Embryonic facial prominence (tissue), 1 donor: Measurements from ENCODE around the gene RIPPLY2.
"Not testable (repeated sequence)": the region's sequence is repeated elsewhere in the genome, so short reads cannot be mapped to it uniquely, and the experiment has no call there.

ENCODE experiments used
- DNase-seq: peaks from one replicate; pipeline ENCODE4 v3.0.0-alpha.2; 2016; ENCODE audit errors: extremely low spot score

Gene RIPPLY2

DNA sequence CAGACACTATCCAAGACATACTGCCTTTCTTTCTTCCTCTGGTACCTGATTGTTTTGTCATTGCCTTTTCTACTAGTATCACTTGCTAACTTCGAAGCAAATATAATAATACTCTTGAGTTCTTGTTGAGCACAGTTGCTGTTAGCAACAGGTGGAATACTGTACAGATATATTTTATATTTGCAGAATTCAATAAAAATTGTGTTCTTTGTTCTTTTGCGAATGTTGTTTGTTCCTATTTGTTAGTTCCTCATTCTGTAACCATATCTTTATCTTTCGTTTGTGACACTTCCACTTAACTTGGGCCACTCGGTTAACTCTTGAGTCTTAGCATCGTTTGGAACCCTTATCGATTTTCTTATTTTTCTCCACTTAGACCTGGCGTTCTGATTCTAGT lies 7.2 kb downstream of the RIPPLY2 start:
- no peak for DNase-seq

DNA sequence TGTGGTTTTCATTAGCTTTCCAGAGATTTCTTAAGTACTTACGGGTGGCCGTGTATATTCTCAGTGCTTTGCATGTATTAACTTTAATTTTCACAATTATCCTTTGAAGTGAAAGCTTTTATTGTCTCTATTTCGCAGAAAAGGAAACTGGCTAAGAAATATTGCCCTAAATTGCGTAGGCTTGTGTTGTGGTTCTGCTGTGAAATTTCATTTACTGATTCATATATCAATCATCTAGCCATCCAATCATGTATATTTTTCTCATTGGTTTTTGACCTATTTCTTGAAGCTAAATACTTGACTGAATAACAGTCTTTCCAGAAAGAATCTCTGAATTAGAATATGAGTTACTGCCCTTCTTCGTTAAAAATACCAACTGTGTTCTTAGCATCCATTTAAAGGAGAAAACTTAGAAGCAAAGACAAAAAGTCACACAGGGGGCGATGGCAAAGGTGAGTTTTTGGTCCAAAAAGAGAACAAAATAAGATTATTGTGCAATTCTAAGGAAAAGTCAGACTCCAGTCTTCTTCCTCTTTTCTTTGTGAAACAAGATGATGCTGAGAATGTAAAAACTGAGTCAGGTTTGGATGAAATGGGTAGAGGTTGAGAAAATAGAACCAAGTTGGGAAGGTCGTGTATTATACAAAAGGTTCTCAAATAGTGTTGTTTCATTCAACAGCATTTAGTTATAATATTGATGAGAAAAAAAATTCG lies 7.8 kb downstream of the RIPPLY2 start:
- DNase-seq, result no peak

DNA sequence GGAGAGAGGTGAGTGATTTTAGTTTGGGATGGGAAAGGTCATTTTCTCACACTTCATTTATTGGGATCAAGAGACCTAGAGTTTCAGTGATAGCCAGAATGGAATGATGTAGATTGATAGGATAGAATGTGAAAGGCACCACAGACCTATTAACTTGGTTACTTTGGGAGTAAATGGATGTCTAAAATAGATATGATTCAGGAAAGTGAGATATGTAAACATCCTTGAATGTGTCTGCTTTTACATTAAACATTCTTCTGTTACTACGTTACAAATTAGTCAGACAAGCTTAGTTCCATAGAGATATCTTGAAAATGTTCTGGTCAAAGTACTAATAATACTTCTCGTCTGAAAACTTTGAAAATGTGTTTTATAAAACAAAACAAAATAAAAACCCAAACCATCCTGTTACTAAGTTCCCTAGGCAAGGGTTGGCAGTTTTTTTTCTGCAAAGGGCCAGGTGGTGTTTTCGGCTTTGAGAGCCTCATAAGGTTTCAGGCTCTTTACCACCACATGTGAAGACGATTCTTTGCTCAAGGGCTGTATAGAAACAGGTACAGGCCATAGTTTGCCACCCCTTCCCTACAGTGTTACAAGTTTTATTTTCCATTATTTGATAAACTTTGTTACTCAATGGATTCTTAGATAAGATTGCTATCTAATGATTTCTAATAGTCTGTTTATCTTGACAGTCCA lies 9.8 kb downstream of the RIPPLY2 start:
- DNase-seq, result no peak

DNA sequence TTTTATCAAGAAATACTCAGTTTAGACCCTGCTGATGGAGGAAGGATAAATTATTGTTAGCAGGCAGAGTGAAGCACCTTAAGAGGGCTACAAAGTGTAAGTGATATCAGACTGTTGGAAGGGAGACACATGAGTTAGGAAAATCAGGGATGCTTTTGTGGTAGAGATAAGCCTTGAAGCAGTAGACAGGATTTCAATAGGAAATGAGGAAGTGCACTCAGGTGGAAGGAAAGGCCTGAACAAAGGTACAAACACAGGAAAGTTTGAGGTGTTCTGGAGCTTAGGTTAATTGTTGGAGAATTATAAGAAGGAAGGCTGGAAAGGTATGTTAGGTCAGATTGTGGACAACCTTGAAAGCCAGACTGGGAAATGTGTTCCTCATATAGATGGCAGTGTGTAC lies 13.9 kb downstream of the RIPPLY2 start:
- DNase-seq, result no peak

DNA sequence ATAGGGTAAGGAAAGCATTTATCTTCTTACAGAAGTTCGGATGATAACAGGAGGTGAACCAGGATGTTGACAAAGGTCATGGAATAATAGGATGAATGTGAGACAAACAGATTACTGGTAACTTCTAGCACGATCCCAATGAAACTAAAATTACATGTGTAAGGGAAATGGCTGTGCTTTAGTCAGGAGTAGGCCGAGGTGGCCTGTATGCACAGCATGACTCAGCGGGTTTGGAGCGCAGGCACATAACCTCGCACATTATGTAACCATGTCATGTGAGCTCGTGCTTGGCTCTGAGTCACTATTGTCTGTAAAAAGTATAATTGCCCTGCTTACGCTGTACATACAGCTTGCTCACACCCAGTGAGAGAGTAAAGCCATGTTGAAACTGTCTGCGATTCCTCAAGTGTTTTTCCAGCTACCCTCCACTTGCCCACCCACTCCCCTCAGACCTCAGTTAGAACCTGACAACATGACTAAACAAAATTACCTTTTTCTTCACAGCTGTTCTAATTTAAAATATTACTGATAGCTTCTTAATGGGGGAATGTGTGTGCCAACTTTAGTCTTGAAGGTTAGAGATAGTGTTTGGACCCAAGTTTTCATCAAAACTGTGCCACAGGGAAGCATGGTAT lies 14.5 kb downstream of the RIPPLY2 start:
- no peak for DNase-seq

DNA sequence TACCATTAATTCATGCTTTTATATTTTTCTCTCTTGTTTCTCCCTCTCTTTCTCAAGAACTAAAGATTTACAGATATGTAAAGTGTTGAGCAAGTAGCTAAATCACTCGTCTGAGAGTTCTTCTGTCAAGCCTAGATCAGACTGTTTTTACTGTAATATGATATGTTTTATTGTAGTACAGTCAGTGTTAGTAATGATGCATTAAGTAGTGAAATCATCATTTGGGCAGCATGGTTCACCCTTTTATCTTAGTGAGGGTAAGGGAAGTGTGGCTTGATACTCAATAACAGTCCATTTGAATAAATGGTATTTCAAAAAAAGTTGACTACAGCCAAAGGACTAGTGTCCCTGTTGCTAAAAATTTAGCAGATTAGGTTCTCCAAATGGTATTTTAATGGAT lies 15.5 kb downstream of the RIPPLY2 start:
- no peak for DNase-seq

DNA sequence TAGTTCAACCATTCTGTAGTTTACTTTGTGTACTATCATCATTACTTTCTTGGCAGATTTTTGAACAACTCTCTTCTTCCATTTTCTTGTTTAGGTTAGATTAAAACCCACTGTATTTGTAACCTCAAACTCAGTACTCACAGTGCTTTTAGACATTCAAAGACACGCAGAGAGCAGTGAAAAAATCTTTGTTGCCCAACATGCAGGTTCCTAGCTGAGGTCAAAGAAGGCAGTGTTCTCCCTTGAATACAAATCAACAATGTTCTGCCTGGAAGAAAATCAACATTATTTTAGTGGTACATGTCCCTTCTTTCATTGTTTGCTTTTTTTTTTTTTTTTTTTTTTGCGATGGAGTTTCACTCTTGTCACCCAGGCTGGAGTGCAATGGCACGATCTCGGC lies 17.5 kb downstream of the RIPPLY2 start:
- DNase-seq, result no peak

DNA sequence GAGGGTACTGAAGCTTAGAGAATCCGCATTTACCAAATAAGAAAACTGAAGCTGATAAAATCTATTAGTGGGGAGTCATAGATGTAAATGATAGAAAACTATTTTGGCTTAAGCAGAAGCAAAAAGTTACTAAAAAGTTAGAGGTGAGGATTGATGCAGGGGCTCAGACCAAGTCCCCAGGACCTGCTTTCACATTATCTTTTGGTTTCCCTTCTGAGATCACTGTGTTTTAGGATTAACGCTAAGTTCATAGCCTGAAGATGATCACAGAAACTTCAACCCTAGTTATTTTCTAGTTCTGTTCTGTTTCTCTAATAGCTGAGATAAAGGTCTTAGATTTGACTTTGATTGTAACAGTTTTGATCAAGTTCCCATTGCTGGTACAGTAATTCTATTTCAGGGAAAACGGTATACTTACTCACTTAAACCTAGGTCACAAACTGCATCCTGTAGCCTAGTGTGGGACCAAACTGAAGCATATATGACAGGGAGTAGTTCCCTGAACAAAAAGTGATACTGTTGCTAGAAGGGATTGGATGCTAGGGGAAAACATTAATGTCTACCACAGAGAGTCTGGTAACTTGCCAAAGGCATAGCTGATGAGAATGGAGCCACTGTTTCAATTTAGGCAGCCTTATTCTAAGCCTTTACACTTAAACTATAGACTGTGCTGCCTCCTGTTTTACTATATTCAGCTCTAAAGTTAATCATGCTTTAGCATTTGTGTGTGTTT lies 19.4 kb downstream of the RIPPLY2 start:
- no peak for DNase-seq

DNA sequence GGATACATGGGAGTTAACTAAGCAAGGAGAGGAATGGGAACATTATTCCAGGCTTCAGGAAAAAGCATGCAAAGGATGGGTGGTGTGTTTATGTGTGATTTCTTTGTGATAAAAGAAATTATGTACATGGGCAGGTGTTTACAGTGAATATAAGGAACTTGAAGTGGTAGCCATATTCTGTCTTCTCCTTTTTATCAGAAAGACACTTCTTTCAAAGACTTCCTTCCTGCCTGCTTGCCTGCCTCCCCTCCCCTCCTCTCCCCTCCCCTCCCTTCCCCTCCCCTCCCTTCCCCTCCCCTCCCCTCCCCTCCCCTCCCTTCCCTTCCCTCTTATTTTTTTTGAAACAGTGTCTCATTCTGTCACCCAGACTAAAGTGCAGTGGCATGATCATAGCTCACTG lies 20.7 kb downstream of the RIPPLY2 start:
- no peak for DNase-seq

DNA sequence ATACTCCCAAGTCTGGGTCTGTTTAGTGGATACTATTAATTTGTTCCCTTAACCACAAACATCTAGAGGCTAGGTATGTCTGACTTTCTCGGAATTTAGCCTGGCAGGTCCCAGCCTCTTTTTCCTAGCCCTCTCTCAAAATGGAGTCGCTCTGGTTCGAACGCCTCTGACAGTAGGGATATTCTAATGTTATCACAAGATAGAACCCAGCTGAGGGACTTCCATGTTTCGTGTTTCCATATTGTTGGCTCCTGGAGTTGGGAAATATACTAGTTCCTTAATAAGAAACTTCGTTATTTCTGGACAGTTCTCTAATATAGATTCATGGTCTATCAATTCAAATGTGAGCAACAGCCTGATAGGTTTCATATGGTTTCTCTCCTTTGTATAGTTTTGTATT lies 22.7 kb downstream of the RIPPLY2 start:
- DNase-seq, result no peak

DNA sequence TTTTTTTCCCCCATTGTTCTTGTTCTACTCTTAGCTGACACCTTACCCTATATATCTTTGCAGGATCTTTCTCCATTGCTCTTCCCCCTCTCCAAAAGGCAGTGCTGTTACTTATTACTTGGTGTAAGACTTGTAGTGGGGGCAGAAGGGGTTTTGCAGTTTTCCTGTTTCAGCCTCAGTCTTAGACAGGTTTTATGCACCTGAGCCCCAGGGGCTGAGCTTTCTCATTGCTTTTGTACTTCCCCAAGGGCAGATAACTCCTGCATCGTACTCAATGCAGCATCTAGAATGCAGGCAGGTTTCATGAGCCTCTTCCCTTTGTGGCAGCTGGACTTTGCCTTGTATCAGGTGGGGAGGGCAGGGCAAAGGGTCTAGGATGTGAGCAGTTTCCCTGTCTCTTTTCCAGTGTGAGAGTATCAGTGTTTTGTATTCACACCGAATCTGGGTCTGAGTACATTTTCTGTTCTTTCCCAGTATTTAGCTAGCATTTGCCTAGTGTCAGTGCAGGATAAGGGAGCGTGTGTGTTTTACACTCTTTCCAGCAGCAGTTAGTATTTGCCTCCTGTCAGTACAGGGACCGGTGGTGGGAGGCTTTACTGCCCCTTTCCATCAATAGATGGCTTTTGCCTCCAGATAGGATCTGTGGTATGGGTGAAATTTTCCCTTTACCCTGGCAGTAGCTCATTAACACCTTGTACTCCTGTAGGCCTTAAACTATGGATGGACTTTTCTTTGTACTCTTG lies 25.9 kb downstream of the RIPPLY2 start:
- no peak for DNase-seq

DNA sequence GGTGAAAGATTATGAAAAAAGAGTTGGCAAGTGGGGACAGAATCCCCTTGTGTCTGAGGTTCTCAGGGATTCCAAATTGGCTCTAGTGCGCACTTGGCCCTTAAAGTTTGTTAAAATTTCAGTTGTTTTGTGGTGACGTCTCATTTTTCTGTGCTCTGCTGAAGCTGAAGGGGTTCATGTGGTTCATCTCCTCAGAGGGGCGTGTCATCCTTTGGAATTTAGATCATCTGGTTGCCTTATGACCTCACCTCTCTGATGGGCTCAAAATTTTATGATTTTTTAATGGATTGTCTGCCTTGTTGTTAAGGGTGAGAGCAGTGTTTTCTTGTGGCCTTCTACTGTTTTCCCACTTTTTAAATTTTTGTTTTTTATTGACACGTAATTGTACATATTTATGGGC lies 26.6 kb downstream of the RIPPLY2 start:
- DNase-seq, result no peak

DNA sequence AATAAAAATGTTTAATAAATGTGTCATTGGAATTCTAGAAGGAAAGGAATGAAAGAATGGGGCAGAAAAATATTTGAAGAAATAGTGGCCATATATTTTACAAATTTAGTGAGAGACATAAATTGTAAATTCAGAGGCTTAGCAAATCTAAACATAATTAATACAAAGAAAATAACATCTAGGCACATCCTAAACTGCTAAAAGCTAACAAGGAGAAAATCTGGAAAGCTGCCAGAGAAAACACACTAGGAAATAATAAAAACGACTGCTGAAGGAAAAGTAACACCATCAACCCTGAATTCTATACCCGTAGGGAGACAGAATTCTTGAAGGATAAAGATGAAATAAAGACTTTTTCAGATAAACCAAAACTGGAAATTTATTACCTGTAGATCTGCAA lies 30.1 kb downstream of the RIPPLY2 start:
- DNase-seq, result no peak

DNA sequence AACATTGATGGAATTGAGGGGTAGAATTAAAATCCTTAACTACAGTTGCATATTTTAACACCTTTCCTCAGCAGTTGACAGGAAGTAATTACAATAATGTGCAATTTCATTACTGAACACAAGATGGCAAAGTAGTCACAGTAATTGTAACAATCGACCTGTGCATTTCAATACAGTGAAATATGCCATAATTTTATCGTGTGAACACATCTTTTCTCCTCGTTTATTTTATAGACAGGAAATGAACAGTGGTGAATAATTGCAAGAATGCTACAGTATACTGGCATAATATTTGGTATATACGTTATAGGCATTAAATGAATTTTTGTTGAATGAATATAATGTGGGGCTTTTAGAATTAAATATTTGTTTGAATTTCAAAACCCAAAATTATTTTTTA lies 31.4 kb downstream of the RIPPLY2 start:
- DNase-seq, result no peak

DNA sequence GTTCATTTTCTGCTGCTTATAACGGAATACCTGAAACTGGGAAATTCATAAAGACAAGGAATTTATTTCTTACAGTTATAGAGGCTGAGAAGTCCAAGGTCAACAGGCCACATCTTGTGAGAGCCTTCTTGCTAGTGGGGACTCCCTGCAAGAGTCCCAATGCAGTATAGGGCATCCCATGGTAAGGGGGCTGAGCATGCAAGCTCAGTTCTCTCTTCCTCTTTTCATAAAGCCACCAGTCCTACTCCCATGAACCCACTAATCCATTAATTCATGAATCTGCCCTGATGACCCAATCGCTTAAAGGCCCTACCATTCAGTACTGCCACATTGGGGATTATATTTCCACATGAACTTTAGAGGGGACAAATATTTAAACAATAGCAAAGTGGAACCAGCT lies 32.8 kb downstream of the RIPPLY2 start:
- DNase-seq, result no peak

DNA sequence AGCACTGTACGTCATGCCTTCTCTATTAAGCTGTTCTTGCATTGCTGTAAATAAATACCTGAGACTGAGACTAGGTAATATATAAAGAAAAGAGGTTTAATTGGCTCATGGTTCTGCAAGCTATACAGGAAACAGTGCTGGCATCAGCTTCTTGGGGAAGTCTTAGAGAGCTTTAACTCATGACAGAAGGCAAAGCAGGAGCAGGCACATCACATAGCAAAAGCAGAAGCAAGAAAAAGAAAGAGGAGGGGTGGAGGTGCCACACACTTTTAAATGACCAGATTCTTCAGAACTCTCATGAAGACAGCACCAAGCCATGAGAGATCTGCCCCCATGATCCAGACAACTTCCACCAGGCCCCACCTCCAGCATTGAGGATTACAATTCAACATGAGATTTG lies 36.5 kb downstream of the RIPPLY2 start:
- DNase-seq, result no peak

DNA sequence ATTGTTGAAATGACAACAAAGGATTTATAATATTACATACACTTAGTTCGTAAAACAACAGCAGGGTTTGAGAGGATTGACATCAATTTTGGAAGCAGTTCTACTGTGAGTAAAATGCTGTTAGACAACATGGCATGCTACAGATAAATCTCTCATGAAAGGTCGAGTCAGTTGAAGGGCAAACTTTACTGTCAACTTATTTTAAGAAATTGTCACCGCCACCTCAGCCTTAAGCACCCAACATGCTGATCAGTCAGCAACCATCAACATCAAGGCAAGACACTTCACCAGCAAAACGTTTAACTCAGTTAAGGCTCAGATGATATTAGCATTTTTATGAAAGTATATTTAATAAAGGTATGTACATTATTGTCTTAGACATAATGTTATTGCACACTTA lies 37.4 kb downstream of the RIPPLY2 start:
- no peak for DNase-seq

DNA sequence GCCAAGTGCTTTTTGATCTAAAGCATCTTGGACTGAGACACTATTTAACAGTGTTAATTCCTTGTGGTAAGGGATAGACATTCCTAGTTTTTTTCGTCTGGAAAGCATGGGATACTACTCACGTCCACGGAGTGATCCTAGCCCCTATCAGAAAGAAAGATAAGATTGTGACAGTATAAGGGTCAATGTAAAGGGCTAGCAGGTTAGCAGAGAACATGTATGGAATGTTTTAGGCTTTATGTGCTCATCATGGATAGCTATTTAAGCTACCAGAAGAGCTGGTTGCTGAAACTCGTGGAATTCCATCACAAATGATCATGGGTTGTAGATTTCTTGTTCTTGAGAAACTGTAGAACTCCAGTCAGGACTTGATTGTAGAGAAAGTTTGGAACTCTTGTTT lies 38.4 kb downstream of the RIPPLY2 start:
- DNase-seq, result no peak

DNA sequence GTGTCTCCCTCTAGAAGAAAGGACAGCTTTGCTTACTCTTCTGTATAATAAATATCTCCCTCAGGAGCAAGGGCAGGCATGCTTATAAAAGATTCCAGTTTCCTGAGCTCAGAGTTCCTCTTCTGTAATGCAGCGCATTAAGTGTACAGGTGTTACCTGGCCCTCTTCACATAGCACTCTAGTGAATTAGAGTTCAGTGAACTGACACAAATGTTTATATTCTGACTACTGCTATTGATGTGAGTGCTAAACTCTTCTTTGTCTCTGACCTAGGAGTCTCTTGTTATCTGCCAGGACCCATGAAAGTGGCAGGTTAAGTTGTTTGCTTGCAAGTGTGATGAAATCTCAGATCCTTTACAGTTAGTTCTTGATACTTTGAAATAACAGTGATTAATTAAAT lies 39.9 kb downstream of the RIPPLY2 start:
- no peak for DNase-seq

DNA sequence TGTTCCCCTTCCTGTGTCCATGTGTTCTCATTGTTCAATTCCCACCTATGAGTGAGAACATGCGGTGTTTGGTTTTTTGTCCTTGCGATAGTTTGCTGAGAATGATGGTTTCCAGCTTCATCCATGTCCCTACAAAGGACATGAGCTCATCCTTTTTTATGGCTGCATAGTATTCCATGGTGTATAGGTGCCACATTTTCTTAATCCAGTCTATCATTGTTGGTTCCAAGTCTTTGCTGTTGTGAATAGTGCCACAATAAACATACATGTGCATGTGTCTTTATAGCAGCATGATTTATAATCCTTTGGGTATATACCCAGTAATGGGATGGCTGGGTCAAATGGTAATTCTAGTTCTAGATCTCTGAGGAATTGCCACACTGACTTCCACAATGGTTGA lies 43.9 kb downstream of the RIPPLY2 start:
- DNase-seq, result not testable (repeated sequence)

DNA sequence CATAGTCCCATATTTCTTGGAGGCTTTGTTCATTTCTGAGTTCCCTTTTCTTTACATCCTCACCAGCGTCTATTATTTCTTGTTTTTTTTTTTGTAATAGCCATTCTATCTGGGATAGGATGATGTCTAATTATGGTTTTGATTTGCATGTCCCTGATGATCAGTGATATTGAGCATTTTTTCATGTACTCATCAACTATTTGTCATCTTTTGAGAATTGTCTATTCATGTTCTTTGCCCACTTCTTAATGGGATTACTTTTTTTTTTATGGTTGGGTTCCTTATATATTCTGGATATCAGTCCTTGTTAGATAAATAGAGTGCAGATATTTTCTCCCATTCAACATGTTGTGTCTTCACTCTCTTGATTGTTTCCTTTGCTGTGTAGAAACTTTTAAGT lies 48.5 kb downstream of the RIPPLY2 start:
- no peak for DNase-seq

DNA sequence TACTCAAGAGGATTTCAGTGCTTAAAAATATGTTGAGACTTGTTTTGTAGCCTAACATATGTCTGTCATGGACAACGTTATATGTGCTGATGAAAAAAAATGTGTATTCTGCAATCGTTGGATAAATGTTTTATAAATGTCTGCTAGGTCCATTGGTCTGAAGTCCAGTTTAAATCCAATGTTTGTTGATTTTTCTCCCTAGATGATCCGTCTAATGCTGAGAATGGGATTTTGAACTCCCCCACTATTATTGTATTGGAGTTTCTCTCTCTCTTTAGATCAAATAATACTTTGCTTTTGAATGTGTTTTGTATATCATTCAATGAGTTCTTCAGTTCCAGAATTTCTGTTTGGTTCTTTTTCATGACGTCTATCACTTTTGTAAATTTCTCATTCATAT lies 51.2 kb downstream of the RIPPLY2 start:
- DNase-seq, result no peak
